Breast epithelium (tissue), 3 donors: ENCODE measurements around the gene TENT4A.
"Not testable (repeated sequence)": the region's sequence is repeated elsewhere in the genome, so short reads cannot be mapped to it uniquely, and the experiment has no call there.

Experiments used
- POLR2A ChIP-seq: fragments of 450-650 bp; IDR thresholded peaks from one replicate; pipeline ENCODE4 v1.6.1; 2016; ENCODE audit warnings: antibody characterized with exemption, mild to moderate bottlenecking, moderate library complexity
- TF ChIP-seq, protein P1 (sequence below), 3 donors: fragments of 450-650 bp; IDR thresholded peaks; one replicate each; pipeline ENCODE4 v1.5.1; 2016 to 2017; ENCODE audit warnings: antibody characterized with exemption in 3 of 3, mild to moderate bottlenecking in 3 of 3, moderate library complexity in 3 of 3

- TF ChIP-seq, protein P1, sequence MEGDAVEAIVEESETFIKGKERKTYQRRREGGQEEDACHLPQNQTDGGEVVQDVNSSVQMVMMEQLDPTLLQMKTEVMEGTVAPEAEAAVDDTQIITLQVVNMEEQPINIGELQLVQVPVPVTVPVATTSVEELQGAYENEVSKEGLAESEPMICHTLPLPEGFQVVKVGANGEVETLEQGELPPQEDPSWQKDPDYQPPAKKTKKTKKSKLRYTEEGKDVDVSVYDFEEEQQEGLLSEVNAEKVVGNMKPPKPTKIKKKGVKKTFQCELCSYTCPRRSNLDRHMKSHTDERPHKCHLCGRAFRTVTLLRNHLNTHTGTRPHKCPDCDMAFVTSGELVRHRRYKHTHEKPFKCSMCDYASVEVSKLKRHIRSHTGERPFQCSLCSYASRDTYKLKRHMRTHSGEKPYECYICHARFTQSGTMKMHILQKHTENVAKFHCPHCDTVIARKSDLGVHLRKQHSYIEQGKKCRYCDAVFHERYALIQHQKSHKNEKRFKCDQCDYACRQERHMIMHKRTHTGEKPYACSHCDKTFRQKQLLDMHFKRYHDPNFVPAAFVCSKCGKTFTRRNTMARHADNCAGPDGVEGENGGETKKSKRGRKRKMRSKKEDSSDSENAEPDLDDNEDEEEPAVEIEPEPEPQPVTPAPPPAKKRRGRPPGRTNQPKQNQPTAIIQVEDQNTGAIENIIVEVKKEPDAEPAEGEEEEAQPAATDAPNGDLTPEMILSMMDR (IDR thresholded peaks at IDR 0.05) = not testable (repeated sequence)
- TF ChIP-seq POLR2A = not testable (repeated sequence)
Measured at GRCh38 chr5:6668717-6669116, 44.5 kb upstream of the TENT4A start.
